LHCN-M2 (cell line): Measurements from ENCODE around the gene ZDHHC18. TPM values are rescaled to one million over a fixed set of nuclear protein-coding genes. Genes with fewer than 3 reads are reported as not detected.
"Not testable (repeated sequence)": the region's sequence is repeated elsewhere in the genome, so short reads cannot be mapped to it uniquely, and the experiment has no call there.

ENCODE experiments used
- DNase-seq: peaks from one replicate; pipeline ENCODE4 v3.0.0-alpha.2; 2012; ENCODE audit warnings: low read depth
- total RNA-seq: library from RNA; depleted of rRNA; stranded (reverse); fragments of >200 nt; gene quantifications from 2 replicates; pipeline ENCODE4 v1.2.3, GENCODE V29; 2014

ZDHHC18 gene
- total RNA-seq, 1 experiment from 2014 or later, result 10.4 TPM

GRCh38 chr1:26791148-26791547 lies 35.3 kb upstream of the ZDHHC18 start:
- DNase-seq, result no peak

- DNase-seq, result no peak
Observed at GRCh38 chr1:26791626-26792025, 34.9 kb upstream of the ZDHHC18 start.

GRCh38 chr1:26792924-26793323 lies 33.6 kb upstream of the ZDHHC18 start:
- DNase-seq, result no peak

GRCh38 chr1:26794391-26794790 lies 32.1 kb upstream of the ZDHHC18 start:
- DNase-seq, result no peak

GRCh38 chr1:26797627-26798026 lies 28.9 kb upstream of the ZDHHC18 start:
- no peak for DNase-seq

- peak; percentile 88 for DNase-seq
Observed at GRCh38 chr1:26799479-26800142, 26.9 kb upstream of the ZDHHC18 start.

- DNase-seq, result not testable (repeated sequence)
Observed at GRCh38 chr1:26803932-26804331, 22.6 kb upstream of the ZDHHC18 start.

- DNase-seq, result peak; percentile 61
Observed at GRCh38 chr1:26810105-26810504, 16.4 kb upstream of the ZDHHC18 start.

GRCh38 chr1:26811057-26811456 lies 15.4 kb upstream of the ZDHHC18 start:
- no peak for DNase-seq

GRCh38 chr1:26811708-26812107 lies 14.8 kb upstream of the ZDHHC18 start:
- no peak for DNase-seq

- no peak for DNase-seq
Observed at GRCh38 chr1:26814377-26814776, 12.1 kb upstream of the ZDHHC18 start.

- DNase-seq, result no peak
Observed at GRCh38 chr1:26814893-26815292, 11.6 kb upstream of the ZDHHC18 start.

- DNase-seq, result no peak
Observed at GRCh38 chr1:26820784-26821269, 5.7 kb upstream of the ZDHHC18 start.

- no peak for DNase-seq
Observed at GRCh38 chr1:26822737-26823395, 3.6 kb upstream of the ZDHHC18 start.

- DNase-seq, result no peak
Observed at GRCh38 chr1:26824731-26825130, 1.8 kb upstream of the ZDHHC18 start.

GRCh38 chr1:26827106-26827604 lies 667 bp downstream of the ZDHHC18 start:
- no peak for DNase-seq

GRCh38 chr1:26827663-26828062 lies 1.2 kb downstream of the ZDHHC18 start:
- DNase-seq, result peak; percentile 19

GRCh38 chr1:26828411-26828991 lies 2.0 kb downstream of the ZDHHC18 start:
- DNase-seq, result no peak

- DNase-seq, result no peak
Observed at GRCh38 chr1:26829184-26829911, 2.9 kb downstream of the ZDHHC18 start.

- no peak for DNase-seq
Observed at GRCh38 chr1:26831059-26831458, 4.6 kb downstream of the ZDHHC18 start.

- no peak for DNase-seq
Observed at GRCh38 chr1:26831546-26832248, 5.2 kb downstream of the ZDHHC18 start.
